Natural killer cell (primary cell): Measurements from ENCODE around the gene POC1B. TPM values are rescaled to one million over a fixed set of nuclear protein-coding genes. Genes with fewer than 3 reads are reported as not detected.

Source experiments
- ATAC-seq, 3 donors: fragments of 150-1000 bp in 2 of 3; fragments of 200-7000 bp in 1 of 3; cut with Tn5 transposase; 1 replicate in 1 of 3; 2 replicates in 2 of 3; pipeline ENCODE4 v1.10.0; 2021; ENCODE audit warnings: mild to moderate bottlenecking in 2 of 3, moderate library complexity in 2 of 3
- DNase-seq, 2 donors: peaks; one replicate each; pipeline versions ENCODE4 v3.0.0 to v3.0.0-alpha.2; 2013 to 2021; ENCODE audit warnings: mixed read lengths in 1 of 2
- H3K27ac ChIP-seq: one replicate; pipeline ENCODE4 v1.5.1; 2013; ENCODE audit warnings: mild to moderate bottlenecking, low read length
- H3K27me3 ChIP-seq: one replicate; pipeline ENCODE4 v1.6.1; 2013; ENCODE audit warnings: low read length; ENCODE audit not compliant: control insufficient read depth, insufficient read depth
- H3K36me3 ChIP-seq: one replicate; pipeline ENCODE4 v1.6.1; 2013; ENCODE audit warnings: low read length; ENCODE audit not compliant: control insufficient read depth, insufficient read depth
- H3K4me1 ChIP-seq: one replicate; pipeline ENCODE4 v1.6.1; 2013; ENCODE audit warnings: low read length; ENCODE audit not compliant: control insufficient read depth, insufficient read depth
- H3K4me3 ChIP-seq: one replicate; pipeline ENCODE4 v1.5.1; 2013; ENCODE audit warnings: low read length
- H3K9me3 ChIP-seq: one replicate; pipeline ENCODE4 v1.6.1; 2013; ENCODE audit warnings: low read length; ENCODE audit not compliant: control insufficient read depth, insufficient read depth
- H3K27ac Mint-ChIP-seq, 2 donors: one replicate each; pipeline ENCODE4 v1.8.0; 2022; ENCODE audit warnings: mild to moderate bottlenecking in 2 of 2, mixed read lengths in 2 of 2, moderate library complexity in 1 of 2
- H3K27me3 Mint-ChIP-seq, 2 donors: one replicate each; pipeline ENCODE4 v1.8.0; 2022; ENCODE audit warnings: low read depth in 2 of 2, mixed read lengths in 2 of 2
- H3K36me3 Mint-ChIP-seq: one replicate; pipeline ENCODE4 v1.8.0; 2022; ENCODE audit warnings: mixed read lengths
- H3K4me1 Mint-ChIP-seq, 2 donors: one replicate each; pipeline ENCODE4 v1.8.0; 2022; ENCODE audit warnings: mixed read lengths in 2 of 2
- H3K4me3 Mint-ChIP-seq: one replicate; pipeline ENCODE4 v1.8.0; 2022; ENCODE audit warnings: mild to moderate bottlenecking, moderate library complexity, mixed read lengths
- H3K9me3 Mint-ChIP-seq, 2 donors: one replicate each; pipeline ENCODE4 v1.8.0; 2022; ENCODE audit warnings: mixed read lengths in 2 of 2
- CTCF ChIP-seq: fragments of 200-600 bp; IDR thresholded peaks from one replicate; pipeline ENCODE4 v1.8.0; 2022; ENCODE audit warnings: antibody characterized with exemption
- WGBS: methylation state at CpG from one replicate; pipeline ENCODE4 v1.1.7; 2013; ENCODE audit warnings: missing lambda C conversion rate; ENCODE audit not compliant: insufficient coverage; 5-methylcytosine and 5-hydroxymethylcytosine counted together
- intact Hi-C: fragments of 100-400 bp; cut with micrococcal nuclease; formaldehyde crosslinking; loops from one replicate; pipeline ENCODE4 v1.14.2; 2022
- total RNA-seq, 4 donors: library from RNA; stranded (reverse); fragments of 120-200 nt in 1 of 4; gene quantifications; one replicate each; pipeline versions ENCODE4 v1.2.3 to v1.2.4, GENCODE V29; 2013 to 2022

The POC1B gene
- total RNA-seq, 3 donors from 2014 or later (not counting 1 experiment from before 2014, with no cell fraction given): 29.8 to 40.9 (median 38.0) TPM

GRCh38 chr12:89547101-89547500 lies 21.3 kb upstream of the POC1B start:
- 57% methylated on average over 4 of the region's 4 CpGs for WGBS
- ATAC-seq: no peak
- intact Hi-C loops: loop anchor here (10.0 kb wide), 1 partner anchor 418 kb away; no protein-coding TSS in a partner anchor
- Mint-ChIP-seq H3K9me3 (no peaks in the 10 kb centered on the region), H3K36me3 (no peaks in the 10 kb centered on the region), H3K27ac (no peak overlapping the region), H3K27me3 (no peaks in the 10 kb centered on the region), H3K4me3 (no peak overlapping the region), H3K4me1 (peaks cover 9 to 11% of the 10 kb centered on the region in 2 donors)
- Histone ChIP-seq H3K4me3 (no peak overlapping the region), H3K27me3 (no peaks in the 10 kb centered on the region), H3K36me3 (no peaks in the 10 kb centered on the region), H3K4me1 (no peaks in the 10 kb centered on the region), H3K27ac (no peak overlapping the region), H3K9me3 (no peaks in the 10 kb centered on the region)
- no peak for TF ChIP-seq CTCF
- no peak for DNase-seq

GRCh38 chr12:89546151-89546550 lies 20.3 kb upstream of the POC1B start:
- Histone ChIP-seq H3K36me3 (no peaks in the 10 kb centered on the region), H3K27me3 (no peaks in the 10 kb centered on the region), H3K4me3 (no peak overlapping the region), H3K27ac (no peak overlapping the region), H3K9me3 (no peaks in the 10 kb centered on the region), H3K4me1 (no peaks in the 10 kb centered on the region)
- no peak for TF ChIP-seq CTCF
- H3K36me3 Mint-ChIP-seq: no peaks in the 10 kb centered on the region
- WGBS: 96% methylated on average over 4 of the region's 4 CpGs
- no peak overlapping the region for H3K4me3 Mint-ChIP-seq
- no peaks in the 10 kb centered on the region for H3K9me3 Mint-ChIP-seq
- no peak for ATAC-seq
- H3K4me1 Mint-ChIP-seq: peaks cover 9 to 11% of the 10 kb centered on the region in 2 donors
- no peak overlapping the region for H3K27ac Mint-ChIP-seq
- intact Hi-C loops: loop anchor here (10.0 kb wide), 1 partner anchor 419 kb away; no protein-coding TSS in a partner anchor
- H3K27me3 Mint-ChIP-seq: no peaks in the 10 kb centered on the region
- DNase-seq: no peak

- no peaks in the 10 kb centered on the region for H3K4me1 ChIP-seq
- no peak for TF ChIP-seq CTCF
- H3K27ac Mint-ChIP-seq: no peak overlapping the region
- intact Hi-C loops: loop anchor here (5.0 to 10.0 kb wide), 2 partner anchors 420 to 468 kb away; no protein-coding TSS in a partner anchor
- H3K9me3 ChIP-seq: no peaks in the 10 kb centered on the region
- 54% methylated on average over 6 of the region's 6 CpGs for WGBS
- H3K27me3 Mint-ChIP-seq: no peaks in the 10 kb centered on the region
- H3K36me3 Mint-ChIP-seq: no peaks in the 10 kb centered on the region
- no peaks in the 10 kb centered on the region for H3K9me3 Mint-ChIP-seq
- peaks cover 9 to 11% of the 10 kb centered on the region in 2 donors for H3K4me1 Mint-ChIP-seq
- H3K36me3 ChIP-seq: no peaks in the 10 kb centered on the region
- ATAC-seq: no peak
- no peak overlapping the region for H3K4me3 ChIP-seq
- DNase-seq: no peak
- H3K4me3 Mint-ChIP-seq: no peak overlapping the region
- no peak overlapping the region for H3K27ac ChIP-seq
- H3K27me3 ChIP-seq: no peaks in the 10 kb centered on the region
Observed at GRCh38 chr12:89544681-89545184, 18.9 kb upstream of the POC1B start.

GRCh38 chr12:89544022-89544421 lies 18.2 kb upstream of the POC1B start:
- Histone ChIP-seq H3K27ac (no peak overlapping the region), H3K27me3 (no peaks in the 10 kb centered on the region), H3K9me3 (no peaks in the 10 kb centered on the region), H3K4me3 (no peak overlapping the region), H3K4me1 (no peaks in the 10 kb centered on the region), H3K36me3 (no peaks in the 10 kb centered on the region)
- Mint-ChIP-seq H3K4me1 (peaks cover 9 to 11% of the 10 kb centered on the region in 2 donors), H3K4me3 (no peak overlapping the region), H3K36me3 (no peaks in the 10 kb centered on the region), H3K27me3 (no peaks in the 10 kb centered on the region), H3K27ac (no peak overlapping the region), H3K9me3 (no peaks in the 10 kb centered on the region)
- no peak for TF ChIP-seq CTCF
- intact Hi-C loops: loop anchor here (5.0 to 10.0 kb wide), 2 partner anchors 421 to 468 kb away; no protein-coding TSS in a partner anchor
- DNase-seq (no peak), ATAC-seq (no peak)
- WGBS: 85% methylated on average over 1 of the region's 1 CpG
